Activated T-helper 9 cell treated with anti-CD3 and anti-CD28 coated beads, Interleukin-2, amount 50 U/mL, for 16 hours (primary cell): ENCODE measurements around the gene LEP.
"Not testable (repeated sequence)": the region's sequence is repeated elsewhere in the genome, so short reads cannot be mapped to it uniquely, and the experiment has no call there.

Experiments used
- DNase-seq: peaks from one replicate; pipeline ENCODE4 v3.0.0-alpha.2; 2020; ENCODE audit warnings: low read depth

The LEP gene

GRCh38 chr7:128210590-128211570, 30.2 kb upstream of the LEP start:
- no peak for DNase-seq

- no peak for DNase-seq
Observed at GRCh38 chr7:128211626-128212025, 29.5 kb upstream of the LEP start.

GRCh38 chr7:128214463-128214862, 26.6 kb upstream of the LEP start:
- DNase-seq, result no peak

DNA sequence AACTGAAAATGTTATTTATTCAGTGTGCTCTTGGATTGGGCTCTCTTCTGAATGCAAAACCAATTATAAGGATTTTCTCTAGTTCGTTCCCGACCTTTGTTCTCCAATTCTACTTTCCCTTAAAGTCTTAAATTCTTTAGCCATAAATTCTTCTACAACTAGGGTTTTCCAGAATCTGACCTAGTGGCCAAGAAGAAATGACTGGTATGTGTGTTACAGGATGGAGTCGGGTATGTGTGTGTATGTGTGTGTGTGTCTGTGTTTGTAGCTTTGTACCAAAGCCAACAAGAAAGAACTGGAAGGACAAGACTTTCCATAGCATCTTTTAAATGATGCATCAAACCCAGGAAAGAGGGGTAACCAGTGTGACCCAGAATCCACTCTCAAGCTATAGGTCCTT, 25.8 kb upstream of the LEP start:
- no peak for DNase-seq

DNA sequence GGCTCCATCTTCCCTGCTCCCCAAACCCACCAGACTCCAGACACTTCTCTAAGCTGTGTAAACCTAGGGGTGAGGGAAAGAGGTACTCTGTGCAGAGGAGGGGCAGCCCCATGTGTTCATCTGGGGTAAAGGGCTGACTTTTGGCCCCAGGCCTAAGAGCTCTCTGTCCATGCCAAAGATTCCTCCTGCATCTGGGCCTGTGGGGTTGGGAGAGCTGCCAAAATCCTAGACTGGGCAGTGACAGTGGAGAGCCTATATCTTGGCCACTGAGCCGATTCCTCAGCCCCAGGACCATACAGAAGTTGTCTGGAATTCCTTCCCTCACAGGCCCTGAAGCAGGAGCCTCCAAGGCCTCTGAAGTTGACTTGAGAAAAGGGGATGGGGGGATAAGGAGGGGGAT, 25.3 kb upstream of the LEP start:
- no peak for DNase-seq

- no peak for DNase-seq
Observed at GRCh38 chr7:128217030-128217805, 23.9 kb upstream of the LEP start.

GRCh38 chr7:128217967-128218652, 23.0 kb upstream of the LEP start:
- DNase-seq, result no peak

GRCh38 chr7:128219636-128220035, 21.4 kb upstream of the LEP start:
- DNase-seq, result no peak

DNA sequence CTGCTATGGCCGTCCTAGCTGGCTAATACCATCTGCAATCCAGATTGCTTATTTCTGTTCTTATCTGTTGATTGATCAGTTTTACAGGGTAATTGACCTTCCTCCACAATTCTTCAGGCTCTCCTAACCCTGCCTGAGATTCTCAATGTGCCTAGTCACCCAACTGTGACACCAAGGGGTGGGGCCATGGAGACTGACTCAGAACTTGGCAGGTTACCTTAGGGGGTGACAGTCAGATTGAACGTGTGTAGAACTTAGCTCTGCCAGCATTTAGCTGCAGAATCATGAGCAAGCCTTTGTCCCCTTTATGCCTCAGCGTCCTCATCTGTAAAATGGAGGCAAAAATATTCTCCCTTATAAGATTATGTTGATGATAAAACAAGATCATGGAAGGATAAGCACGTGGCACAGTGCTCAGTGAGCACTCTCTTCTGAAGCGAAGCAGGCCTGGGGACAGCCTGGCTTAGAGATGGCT, 19.1 kb upstream of the LEP start:
- no peak for DNase-seq

- no peak for DNase-seq
Observed at GRCh38 chr7:128226132-128226980, 14.7 kb upstream of the LEP start.

- DNase-seq, result no peak
Observed at GRCh38 chr7:128227271-128227670, 13.8 kb upstream of the LEP start.

- no peak for DNase-seq
Observed at GRCh38 chr7:128231021-128231420, 10.1 kb upstream of the LEP start.

- no peak for DNase-seq
Observed at GRCh38 chr7:128231677-128232076, 9.4 kb upstream of the LEP start.

GRCh38 chr7:128233471-128233870, 7.6 kb upstream of the LEP start:
- DNase-seq, result no peak

DNA sequence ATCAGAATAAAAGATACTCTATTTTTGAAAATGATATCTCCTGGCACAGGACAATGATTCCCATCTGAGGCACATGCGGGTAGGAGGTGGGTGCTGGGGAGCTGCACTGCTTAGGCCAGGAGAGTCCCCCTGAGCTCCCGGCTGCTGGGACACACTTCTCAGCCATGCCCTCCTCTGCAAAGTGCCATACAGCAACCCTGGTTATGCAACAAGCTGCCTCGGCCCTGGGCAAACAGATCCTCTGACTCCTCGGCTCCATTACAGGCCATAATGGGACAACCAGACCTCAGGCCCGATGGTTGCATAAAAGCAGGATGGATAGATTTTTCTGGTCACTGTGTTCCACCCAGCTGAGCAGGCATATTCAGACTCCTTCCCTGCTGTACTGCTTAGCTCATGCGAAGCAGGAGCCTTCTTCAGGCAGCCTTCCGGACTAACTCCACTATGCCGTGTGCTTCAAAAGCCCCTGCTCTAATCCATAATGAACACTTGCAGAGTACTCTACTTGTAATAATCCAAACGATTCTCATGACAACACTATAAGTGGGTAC, 6.5 kb upstream of the LEP start:
- no peak for DNase-seq

GRCh38 chr7:128235471-128235870, 5.6 kb upstream of the LEP start:
- DNase-seq, result no peak

GRCh38 chr7:128236924-128237586, 4.0 kb upstream of the LEP start:
- DNase-seq, result no peak

DNA sequence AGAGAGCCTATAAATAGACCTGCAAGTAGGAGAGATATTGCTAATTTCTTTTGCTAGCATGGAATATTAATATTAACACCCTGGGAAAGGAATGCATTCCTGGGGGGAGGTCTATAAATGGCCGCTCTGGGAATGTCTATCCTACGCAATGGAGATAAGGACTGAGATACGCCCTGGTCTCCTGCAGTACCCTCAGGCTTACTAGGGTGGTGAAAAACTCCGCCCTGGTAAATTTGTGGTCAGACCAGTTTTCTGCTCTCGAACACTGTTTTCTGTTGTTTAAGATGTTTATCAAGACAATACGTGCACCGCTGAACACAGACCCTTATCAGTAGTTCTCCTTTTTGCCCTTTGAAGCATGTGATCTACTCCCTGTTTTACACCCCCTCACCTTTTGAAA, 1.9 kb upstream of the LEP start:
- not testable (repeated sequence) for DNase-seq

GRCh38 chr7:128242661-128243060, 1.6 kb downstream of the LEP start:
- DNase-seq, result no peak

DNA sequence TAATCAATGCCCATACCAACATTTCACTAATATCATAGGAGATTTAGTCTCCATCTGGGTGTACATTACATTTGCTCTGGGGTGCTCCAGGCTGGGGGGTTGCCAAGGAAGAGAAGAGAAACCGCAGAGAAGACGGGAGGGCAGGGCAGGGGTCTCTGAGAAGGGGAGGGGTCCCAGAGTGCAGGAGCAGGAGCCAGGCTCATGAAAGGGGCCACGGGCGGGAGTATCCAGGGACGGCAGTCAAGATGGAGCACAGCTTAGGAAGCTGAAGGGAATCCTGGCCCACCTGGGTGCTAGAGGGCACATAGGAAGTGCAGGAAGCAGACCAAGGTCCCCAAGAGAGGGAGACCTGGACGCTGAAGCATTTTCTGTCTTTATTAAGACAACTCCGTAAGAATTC, 2.2 kb downstream of the LEP start:
- no peak for DNase-seq

GRCh38 chr7:128244861-128245260, 3.8 kb downstream of the LEP start:
- no peak for DNase-seq
